Right renal cortex interstitium (tissue), 3 donors: ENCODE results near the gene TOPAZ1. TPM values are rescaled to one million over a fixed set of nuclear protein-coding genes. Genes with fewer than 3 reads are reported as not detected.

Source experiments
- polyA plus RNA-seq, 3 donors: library from polyadenylated mRNA; unstranded; fragments of 120-200 nt; gene quantifications; one replicate each; pipeline ENCODE4 v1.2.1, GENCODE V29; 2013; ENCODE audit not compliant: insufficient read length in 3 of 3

Gene TOPAZ1
- polyA plus RNA-seq, 3 donors, result not detected

Other genes with a start within 250 kb of the TOPAZ1 start
- 10 to 100 TPM; 40.2 to 48.7 (median 43.1) TPM for gene TCAIM, start 96.9 kb downstream of the TOPAZ1 start, polyA plus RNA-seq
- gene ZNF445, start 235.8 kb downstream of the TOPAZ1 start, polyA plus RNA-seq, result 10 to 100 TPM; 19.1 to 20.4 (median 19.7) TPM